HG03442 (cell line): ENCODE measurements around the gene HYAL3.
"Not testable (repeated sequence)": the region's sequence is repeated elsewhere in the genome, so short reads cannot be mapped to it uniquely, and the experiment has no call there.

Source experiments
- ATAC-seq: cut with Tn5 transposase; IDR thresholded peaks from one replicate; pipeline ENCODE4 v1.9.1; 2021; ENCODE audit warnings: mild to moderate bottlenecking, moderate library complexity; ENCODE audit not compliant: unreplicated experiment

The HYAL3 gene

GRCh38 chr3:50272911-50273688 lies 26.1 kb downstream of the HYAL3 start:
- peak; percentile 82 for ATAC-seq

GRCh38 chr3:50272538-50272910 lies 26.7 kb downstream of the HYAL3 start:
- not testable (repeated sequence) for ATAC-seq

- no peak for ATAC-seq
Measured at GRCh38 chr3:50271314-50271936, 27.8 kb downstream of the HYAL3 start.

- ATAC-seq = no peak
Measured at GRCh38 chr3:50270422-50271224, 28.6 kb downstream of the HYAL3 start.

DNA sequence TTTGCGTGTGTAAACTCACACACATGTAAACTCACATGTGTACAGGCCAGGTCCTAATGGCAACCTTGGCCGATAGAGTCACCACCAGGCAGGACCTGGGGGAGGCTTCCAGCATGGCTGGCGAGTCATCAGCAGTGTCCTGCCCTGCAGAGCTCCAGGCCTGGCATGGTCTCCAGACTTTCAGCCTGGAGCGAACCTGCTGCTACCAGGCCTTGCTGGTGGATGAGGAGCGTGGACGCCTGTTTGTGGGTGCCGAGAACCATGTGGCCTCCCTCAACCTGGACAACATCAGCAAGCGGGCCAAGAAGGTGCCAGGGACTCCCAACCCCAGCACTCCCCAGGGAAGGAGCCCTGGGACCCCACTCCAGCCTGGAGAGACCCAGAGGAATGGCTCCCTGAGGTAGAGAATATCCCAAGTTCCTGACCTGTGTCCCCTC lies 29.2 kb downstream of the HYAL3 start:
- ATAC-seq = no peak

GRCh38 chr3:50269460-50269859 lies 29.7 kb downstream of the HYAL3 start:
- no peak for ATAC-seq

- no peak for ATAC-seq
Measured at GRCh38 chr3:50268703-50269451, 30.3 kb downstream of the HYAL3 start, which contains the start of gene SEMA3B. SEMA3B (plus strand) TSS chr3:50269147; CDS start chr3:50269241, 94 bp downstream.

DNA sequence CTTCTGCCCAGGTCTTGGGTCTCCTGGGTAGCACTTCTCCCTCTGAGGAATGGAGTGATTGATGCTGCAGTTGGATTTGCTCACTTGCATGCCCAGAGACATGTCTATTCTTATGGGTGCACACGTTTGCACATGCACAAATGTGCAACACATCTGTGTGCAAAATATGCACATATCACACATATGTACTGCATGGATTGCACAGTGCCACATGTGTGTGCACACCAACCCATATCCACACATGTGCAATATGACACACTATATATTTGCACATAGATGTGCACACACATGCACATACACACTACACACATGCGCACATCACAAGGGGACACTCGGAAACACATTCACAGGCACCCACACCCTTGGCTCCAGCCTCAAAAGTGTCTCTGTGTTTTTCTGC lies 30.9 kb downstream of the HYAL3 start:
- no peak for ATAC-seq

DNA sequence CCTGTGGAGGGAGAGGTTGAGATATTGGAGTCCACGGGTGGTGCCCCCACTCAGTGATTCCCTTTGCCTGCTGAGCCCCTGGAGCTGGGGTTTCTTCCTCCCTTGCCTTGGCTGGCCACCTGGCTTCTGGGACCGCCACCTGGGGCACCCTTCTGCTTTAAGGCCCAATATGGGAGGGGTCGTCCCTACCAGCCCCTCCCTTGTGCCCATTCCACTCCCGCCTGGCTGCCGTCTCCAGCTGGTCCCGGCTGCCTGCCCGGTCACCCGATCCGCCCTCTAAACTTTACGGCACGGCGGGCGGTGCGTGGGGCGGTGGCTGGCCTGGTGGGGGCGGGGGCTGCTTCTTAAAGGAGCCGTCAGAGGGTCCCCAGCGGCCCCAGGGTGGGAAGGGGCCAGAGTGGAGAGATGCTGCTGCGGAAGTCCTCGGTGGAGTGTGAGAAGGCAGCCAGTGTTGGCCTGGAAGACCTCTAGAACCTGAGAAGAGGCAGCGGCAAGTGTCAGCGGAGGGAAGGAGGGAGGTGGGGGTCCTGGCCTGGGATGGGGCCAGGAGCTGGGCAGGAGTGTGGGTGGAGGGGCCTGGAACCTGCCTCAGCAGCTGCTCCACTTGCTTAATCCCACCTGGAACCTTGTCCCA lies 31.8 kb downstream of the HYAL3 start:
- ATAC-seq = no peak

DNA sequence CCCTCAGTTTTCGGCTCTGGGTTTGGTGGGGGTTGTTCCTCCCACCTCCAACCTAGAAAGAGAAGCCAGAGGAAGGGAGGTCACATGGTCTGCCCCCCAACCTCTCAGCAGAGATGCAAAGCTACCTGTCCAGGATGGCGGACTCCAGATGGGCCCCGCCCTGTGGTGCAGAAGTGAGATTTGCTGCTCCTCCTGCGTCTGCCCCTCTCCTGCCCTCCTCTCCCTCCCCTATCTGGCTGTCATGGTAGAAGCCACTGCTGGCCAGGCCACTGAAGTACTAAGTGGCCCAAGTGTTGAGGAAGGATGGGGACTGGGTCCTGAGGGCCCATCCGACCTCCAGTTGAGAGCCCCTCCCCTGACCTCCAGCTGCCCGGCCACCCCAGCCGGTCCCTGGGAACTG lies 32.4 kb downstream of the HYAL3 start:
- ATAC-seq = no peak

GRCh38 chr3:50266017-50266416 lies 33.2 kb downstream of the HYAL3 start:
- no peak for ATAC-seq

DNA sequence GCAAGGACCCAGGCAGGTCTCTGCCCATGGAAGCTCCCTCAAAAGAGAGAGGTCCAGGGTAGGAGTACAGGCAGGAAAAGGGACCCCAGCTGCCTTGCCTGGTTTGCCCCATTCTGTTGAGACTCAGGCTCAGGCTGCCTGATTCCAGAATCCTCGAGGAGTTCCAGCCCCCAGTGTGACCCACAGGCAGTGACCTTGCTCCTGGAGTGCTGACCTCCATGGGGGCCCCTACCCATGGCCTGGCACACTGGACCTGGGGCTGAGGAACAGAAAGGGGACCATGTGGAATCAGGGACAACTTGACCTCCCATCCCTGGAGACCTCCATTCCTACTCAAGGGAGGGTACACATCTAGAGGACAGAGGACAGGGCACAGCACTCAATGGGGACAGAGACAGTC lies 33.6 kb downstream of the HYAL3 start:
- no peak for ATAC-seq

GRCh38 chr3:50264964-50265485 lies 34.2 kb downstream of the HYAL3 start:
- no peak for ATAC-seq

DNA sequence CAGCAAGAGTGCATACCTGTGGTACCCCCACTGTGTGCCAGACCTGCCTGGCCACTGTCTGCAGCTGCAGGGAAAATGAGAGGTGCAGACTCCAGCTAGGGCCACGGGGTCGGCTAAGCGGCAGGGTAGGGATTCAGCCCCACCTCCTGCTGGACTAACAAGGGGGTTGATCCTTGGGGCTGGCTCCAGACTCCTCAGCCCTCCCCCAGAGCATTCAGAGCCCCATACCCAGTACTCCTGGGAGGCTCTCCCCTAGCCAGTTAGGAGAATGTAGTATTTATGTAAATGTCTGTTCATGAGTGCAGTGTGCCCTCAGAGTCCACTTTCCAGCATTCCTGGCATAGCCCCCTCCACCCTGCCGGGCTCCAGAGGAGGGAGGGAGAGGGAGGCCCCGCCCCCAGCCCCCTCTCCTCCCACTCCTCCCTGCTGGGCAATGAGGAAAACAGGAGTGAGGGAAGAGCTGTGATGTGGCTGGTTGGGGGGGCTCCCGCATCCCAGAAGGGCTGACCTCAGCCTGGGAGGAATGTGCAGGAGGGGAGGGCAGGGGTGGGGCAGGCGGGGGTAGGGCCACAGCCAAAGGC lies 34.7 kb downstream of the HYAL3 start:
- no peak for ATAC-seq

DNA sequence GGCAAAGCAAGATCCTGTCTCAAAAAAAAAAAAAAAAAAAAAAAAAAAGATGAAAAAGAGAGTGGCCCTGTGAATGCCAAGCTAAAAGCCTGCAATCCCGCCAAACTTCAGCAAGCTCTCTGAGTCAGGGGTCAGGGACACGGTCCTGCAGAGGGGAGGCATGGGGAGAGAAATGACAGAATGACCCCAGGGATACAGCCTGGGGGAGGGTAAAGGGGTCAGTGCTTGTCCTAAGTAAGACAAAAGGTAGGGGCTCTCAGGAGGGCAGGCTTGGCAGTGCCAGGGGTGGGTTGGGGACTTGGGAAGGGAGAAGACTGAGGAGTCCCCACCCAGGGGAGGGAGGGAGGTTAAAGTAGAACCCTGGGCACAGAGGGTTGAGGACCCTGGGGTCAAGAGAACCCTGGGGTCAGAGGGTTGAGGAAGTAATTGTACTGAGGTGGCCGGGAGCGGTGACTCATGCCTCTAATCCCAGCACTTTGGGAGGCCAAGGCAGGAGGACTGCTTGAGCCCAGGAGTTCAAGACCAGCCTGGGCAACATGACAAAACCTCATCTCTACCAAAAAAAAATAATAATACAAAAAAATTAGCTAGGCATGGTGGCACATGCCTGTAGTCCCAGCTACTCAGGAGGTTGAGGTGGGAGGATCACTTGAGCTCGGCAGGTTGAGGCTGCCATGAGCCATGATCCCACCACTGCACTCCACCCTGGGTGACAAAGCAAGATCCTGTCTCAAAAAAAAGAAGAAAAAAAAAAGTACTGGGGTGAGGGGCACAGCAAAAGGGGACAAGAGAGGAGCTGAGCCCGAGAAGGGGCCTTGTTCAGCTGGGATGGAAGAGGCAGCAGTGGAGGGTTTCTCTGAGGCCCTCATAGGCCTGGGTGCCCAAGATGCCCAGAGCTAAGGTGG lies 35.5 kb downstream of the HYAL3 start:
- ATAC-seq = no peak

DNA sequence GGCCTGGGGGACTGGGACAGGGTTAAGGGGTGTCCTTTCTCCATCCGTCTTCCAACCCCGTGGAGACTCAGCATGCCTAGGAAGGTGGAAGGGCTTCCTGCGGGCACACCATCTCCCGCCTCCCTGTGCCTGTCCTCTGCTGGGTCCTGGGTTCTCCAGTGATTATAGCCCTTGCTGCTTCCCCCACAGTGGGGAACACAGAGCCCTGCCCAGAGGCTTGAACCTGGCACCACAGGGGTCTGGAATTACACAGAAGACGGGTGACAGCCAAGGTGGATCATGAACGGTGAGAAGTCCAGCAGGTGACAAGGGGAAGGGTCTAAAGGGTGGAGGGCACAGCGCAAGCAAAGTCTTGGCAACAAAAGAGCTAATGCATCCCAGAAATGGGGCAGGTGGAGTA lies 36.4 kb downstream of the HYAL3 start:
- no peak for ATAC-seq

GRCh38 chr3:50262200-50262599 lies 37.0 kb downstream of the HYAL3 start:
- not testable (repeated sequence) for ATAC-seq

DNA sequence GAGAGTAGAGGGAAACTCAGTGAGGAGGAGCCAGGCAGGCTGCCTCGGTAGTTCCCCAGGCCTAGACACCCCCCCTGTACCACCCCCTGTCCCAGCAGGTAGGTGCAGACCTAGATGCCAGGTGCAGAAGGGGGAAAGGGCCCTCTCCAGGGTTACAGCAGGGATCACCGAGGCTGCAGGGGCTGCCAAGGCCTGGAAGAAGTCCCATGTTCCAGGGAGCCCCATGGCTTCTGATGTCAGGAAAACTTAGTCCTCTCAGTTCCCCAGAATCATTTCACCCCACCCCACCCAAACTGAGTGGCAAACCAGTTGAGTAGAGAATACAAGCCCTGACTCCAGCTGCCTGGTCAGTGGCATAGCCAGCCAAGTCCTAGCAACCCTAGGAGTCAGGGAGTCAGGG lies 37.7 kb downstream of the HYAL3 start:
- ATAC-seq = no peak

DNA sequence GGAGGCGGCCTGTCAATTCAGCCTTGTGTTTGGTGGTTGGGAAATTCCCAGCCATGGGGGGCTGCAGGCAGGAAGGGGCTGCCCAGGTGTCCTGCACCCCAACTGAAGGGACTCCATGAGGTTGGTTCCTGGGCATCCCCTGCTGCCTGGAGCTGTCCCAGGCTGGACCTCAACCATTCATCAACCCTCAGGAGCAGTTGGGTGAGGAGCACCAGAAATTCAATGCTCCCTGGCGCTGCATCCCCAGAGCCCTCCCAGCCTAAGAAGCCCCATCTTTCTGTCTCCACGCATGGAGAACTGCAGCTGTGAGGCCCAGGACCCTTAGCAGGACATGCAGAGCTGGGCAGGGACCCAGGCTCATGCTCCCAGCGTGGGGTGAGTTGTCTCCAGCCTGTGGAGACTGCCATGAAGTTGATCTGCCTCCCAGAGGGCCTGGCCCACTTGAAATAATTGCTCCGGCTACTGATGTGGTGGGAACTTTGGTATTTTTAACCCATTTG lies 38.2 kb downstream of the HYAL3 start:
- no peak for ATAC-seq
